K562 (cell line): Measurements from ENCODE around the gene AREL1.

Source experiments
- CC2D1A ChIP-seq: fragments of 450-650 bp; IDR thresholded peaks from 2 replicates; pipeline ENCODE4 v1.6.1; 2017; ENCODE audit warnings: mild to moderate bottlenecking
- PHF8 ChIP-seq: fragments of 200-600 bp; sonication (generic); IDR thresholded peaks from 2 replicates; pipeline ENCODE4 v1.6.1; 2012; ENCODE audit warnings: mixed run types, mild to moderate bottlenecking, inconsistent platforms, low read length, moderate library complexity, borderline replicate concordance
- POLR2AphosphoS5 ChIP-seq: IDR thresholded peaks from 2 replicates; pipeline ENCODE4 v1.6.1; 2011; ENCODE audit warnings: mild to moderate bottlenecking, low read depth, low read length, moderate library complexity; ENCODE audit not compliant: control insufficient read depth, insufficient read depth
- RNF2 ChIP-seq: sonication (generic); IDR thresholded peaks from 2 replicates; pipeline ENCODE4 v1.6.1; 2016
- TAF1 ChIP-seq: IDR thresholded peaks from 2 replicates; pipeline ENCODE4 v1.6.1; 2011; ENCODE audit warnings: mild to moderate bottlenecking, low read length, moderate library complexity; ENCODE audit not compliant: insufficient read depth, control insufficient read depth, severe bottlenecking; ENCODE audit errors: extremely low read depth
- ZNF184 ChIP-seq: sonication (generic); formaldehyde crosslinking; IDR thresholded peaks from 2 replicates; pipeline ENCODE4 v1.5.0; 2020; ENCODE audit warnings: missing genetic modification reagents
- ZNF764 ChIP-seq: fragments of 250-450 bp; sonication (Bioruptor Pico); IDR thresholded peaks from 2 replicates; pipeline ENCODE4 v1.4.0; 2020; ENCODE audit warnings: low read depth, mild to moderate bottlenecking, moderate library complexity
- ZNF780A ChIP-seq: fragments of 250-450 bp; sonication (Bioruptor Pico); IDR thresholded peaks from 2 replicates; pipeline ENCODE4 v1.5.0; 2021; ENCODE audit warnings: mild to moderate bottlenecking
- TF ChIP-seq, protein P1 (sequence below): fragments of 250-450 bp; sonication (Bioruptor Pico); IDR thresholded peaks from 2 replicates; pipeline ENCODE4 v1.9.0; 2021; ENCODE audit warnings: mild to moderate bottlenecking, inconsistent platforms
- TF ChIP-seq, protein P2 (sequence below): fragments of 450-650 bp; IDR thresholded peaks from 2 replicates; pipeline ENCODE4 v1.6.1; 2017; ENCODE audit warnings: antibody characterized with exemption

DNA sequence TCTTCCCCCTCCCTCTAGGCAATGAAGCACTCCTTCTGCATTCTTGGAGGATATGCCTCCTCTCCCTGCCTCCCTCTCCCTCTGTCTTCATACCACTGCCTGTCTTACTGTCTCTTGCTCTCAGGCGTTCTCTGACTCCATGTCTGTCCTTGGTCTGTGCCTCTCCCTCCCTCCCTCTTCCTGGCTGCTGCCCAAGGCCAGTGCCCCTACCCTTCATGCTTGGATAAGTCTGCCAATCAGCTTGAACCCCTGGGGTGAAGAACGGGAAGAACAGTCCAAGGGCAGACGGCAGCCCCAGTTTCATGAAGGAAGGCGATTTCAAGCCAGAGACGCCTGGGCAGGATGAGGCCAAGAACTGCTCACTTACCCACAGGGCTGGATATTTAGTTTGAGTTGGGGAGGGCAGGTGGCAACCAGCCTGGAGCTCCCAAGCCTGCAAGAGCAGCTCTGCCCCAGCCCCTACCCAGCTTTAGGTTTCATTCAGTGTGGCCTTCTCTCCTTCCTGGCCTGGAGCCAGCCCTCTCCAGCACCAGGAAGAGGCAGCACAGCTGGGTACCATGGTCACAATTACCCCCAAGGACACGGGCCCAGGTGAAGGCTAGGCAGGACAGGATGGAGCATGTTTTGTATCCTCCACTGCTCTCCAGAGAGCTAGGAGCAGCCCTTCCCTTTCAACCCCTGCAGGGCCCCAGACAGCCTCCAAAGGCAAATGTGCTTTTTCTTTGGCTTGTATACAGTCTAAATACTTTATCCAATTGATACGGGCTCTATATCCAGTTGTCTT lies 65.0 kb downstream of the AREL1 start:
- TF ChIP-seq TAF1 = no peak
- TF ChIP-seq ZNF184 (CRISPR knock-in tag) = no peak
- TF ChIP-seq ZNF780A (CRISPR knock-in tag) = no peak
- TF ChIP-seq POLR2AphosphoS5 = no peak
- TF ChIP-seq, protein P1, sequence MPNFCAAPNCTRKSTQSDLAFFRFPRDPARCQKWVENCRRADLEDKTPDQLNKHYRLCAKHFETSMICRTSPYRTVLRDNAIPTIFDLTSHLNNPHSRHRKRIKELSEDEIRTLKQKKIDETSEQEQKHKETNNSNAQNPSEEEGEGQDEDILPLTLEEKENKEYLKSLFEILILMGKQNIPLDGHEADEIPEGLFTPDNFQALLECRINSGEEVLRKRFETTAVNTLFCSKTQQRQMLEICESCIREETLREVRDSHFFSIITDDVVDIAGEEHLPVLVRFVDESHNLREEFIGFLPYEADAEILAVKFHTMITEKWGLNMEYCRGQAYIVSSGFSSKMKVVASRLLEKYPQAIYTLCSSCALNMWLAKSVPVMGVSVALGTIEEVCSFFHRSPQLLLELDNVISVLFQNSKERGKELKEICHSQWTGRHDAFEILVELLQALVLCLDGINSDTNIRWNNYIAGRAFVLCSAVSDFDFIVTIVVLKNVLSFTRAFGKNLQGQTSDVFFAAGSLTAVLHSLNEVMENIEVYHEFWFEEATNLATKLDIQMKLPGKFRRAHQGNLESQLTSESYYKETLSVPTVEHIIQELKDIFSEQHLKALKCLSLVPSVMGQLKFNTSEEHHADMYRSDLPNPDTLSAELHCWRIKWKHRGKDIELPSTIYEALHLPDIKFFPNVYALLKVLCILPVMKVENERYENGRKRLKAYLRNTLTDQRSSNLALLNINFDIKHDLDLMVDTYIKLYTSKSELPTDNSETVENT (CRISPR knock-in tag) = no peak
- TF ChIP-seq CC2D1A = no peak
- TF ChIP-seq, protein P2, sequence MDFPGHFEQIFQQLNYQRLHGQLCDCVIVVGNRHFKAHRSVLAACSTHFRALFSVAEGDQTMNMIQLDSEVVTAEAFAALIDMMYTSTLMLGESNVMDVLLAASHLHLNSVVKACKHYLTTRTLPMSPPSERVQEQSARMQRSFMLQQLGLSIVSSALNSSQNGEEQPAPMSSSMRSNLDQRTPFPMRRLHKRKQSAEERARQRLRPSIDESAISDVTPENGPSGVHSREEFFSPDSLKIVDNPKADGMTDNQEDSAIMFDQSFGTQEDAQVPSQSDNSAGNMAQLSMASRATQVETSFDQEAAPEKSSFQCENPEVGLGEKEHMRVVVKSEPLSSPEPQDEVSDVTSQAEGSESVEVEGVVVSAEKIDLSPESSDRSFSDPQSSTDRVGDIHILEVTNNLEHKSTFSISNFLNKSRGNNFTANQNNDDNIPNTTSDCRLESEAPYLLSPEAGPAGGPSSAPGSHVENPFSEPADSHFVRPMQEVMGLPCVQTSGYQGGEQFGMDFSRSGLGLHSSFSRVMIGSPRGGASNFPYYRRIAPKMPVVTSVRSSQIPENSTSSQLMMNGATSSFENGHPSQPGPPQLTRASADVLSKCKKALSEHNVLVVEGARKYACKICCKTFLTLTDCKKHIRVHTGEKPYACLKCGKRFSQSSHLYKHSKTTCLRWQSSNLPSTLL = no peak
- TF ChIP-seq RNF2 = no peak
- TF ChIP-seq PHF8 = no peak
- TF ChIP-seq ZNF764 (CRISPR knock-in tag) = no peak
